ENCODE results near the gene ABCB7.
"Not testable (repeated sequence)": the region's sequence is repeated elsewhere in the genome, so short reads cannot be mapped to it uniquely, and the experiment has no call there.

The ABCB7 gene

GRCh38 chrX:75067931-75068330 lies 88.2 kb downstream of the ABCB7 start:
- DNase-seq (ENCODE audit: low read depth, low spot score) = no peak
- H3K4me3 ChIP-seq (ENCODE audit: low read depth, low read length) = no peak overlapping the region
- POLR2A ChIA-PET = no interaction called here
- TF ChIP-seq, protein P1, sequence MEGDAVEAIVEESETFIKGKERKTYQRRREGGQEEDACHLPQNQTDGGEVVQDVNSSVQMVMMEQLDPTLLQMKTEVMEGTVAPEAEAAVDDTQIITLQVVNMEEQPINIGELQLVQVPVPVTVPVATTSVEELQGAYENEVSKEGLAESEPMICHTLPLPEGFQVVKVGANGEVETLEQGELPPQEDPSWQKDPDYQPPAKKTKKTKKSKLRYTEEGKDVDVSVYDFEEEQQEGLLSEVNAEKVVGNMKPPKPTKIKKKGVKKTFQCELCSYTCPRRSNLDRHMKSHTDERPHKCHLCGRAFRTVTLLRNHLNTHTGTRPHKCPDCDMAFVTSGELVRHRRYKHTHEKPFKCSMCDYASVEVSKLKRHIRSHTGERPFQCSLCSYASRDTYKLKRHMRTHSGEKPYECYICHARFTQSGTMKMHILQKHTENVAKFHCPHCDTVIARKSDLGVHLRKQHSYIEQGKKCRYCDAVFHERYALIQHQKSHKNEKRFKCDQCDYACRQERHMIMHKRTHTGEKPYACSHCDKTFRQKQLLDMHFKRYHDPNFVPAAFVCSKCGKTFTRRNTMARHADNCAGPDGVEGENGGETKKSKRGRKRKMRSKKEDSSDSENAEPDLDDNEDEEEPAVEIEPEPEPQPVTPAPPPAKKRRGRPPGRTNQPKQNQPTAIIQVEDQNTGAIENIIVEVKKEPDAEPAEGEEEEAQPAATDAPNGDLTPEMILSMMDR (IDR thresholded peaks at IDR 0.05; ENCODE audit: insufficient read depth, low read length, missing control alignments) = no peak
- CTCF ChIA-PET = no interaction called here

- ChIA-PET POLR2A (no interaction called here), CTCF (no interaction called here)
- DNase-seq (ENCODE audit: low read depth, low spot score) = no peak
- TF ChIP-seq, protein P1 (IDR thresholded peaks at IDR 0.05; ENCODE audit: insufficient read depth, low read length, missing control alignments) = no peak
- no peak overlapping the region for H3K4me3 ChIP-seq (ENCODE audit: low read depth, low read length)
Observed at GRCh38 chrX:75061701-75062100, 94.4 kb downstream of the ABCB7 start.

GRCh38 chrX:75051047-75051446 lies 105.0 kb downstream of the ABCB7 start:
- DNase-seq (ENCODE audit: low read depth, low spot score) = no peak
- TF ChIP-seq, protein P1 (IDR thresholded peaks at IDR 0.05; ENCODE audit: insufficient read depth, low read length, missing control alignments) = no peak
- POLR2A ChIA-PET = no interaction called here
- no peak overlapping the region for H3K4me3 ChIP-seq (ENCODE audit: low read depth, low read length)
- CTCF ChIA-PET = no interaction called here

GRCh38 chrX:75045369-75045768 lies 110.7 kb downstream of the ABCB7 start:
- H3K4me3 ChIP-seq (ENCODE audit: low read depth, low read length) = no peak overlapping the region
- ChIA-PET POLR2A (no interaction called here), CTCF (no interaction called here)
- TF ChIP-seq, protein P1 (IDR thresholded peaks at IDR 0.05; ENCODE audit: insufficient read depth, low read length, missing control alignments) = no peak
- no peak for DNase-seq (ENCODE audit: low read depth, low spot score)

DNA sequence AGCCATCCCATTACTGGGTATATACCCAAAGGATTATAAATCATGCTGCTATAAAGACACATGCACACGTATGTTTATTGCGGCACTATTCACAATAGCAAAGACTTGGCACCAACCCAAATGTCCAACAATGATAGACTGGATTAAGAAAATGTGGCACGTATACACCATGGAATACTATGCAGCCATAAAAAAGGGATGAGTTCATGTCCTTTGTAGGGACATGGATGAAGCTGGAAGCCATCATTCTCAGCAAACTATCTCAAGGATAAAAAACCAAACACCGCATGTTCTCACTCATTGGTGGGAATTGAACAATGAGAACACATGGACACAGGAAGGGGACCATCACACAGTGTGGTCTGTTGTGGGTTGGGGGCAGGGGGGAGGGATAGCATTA lies 111.9 kb downstream of the ABCB7 start:
- POLR2A ChIA-PET; CTCF ChIA-PET; H3K4me3 ChIP-seq (ENCODE audit: low read depth, low read length); DNase-seq (ENCODE audit: low read depth, low spot score): not testable (repeated sequence)

- ChIA-PET CTCF (no interaction called here), POLR2A (no interaction called here)
- no peak overlapping the region for H3K4me3 ChIP-seq (ENCODE audit: low read depth, low read length)
- TF ChIP-seq, protein P1 (IDR thresholded peaks at IDR 0.05; ENCODE audit: insufficient read depth, low read length, missing control alignments) = peak; percentile 4
- no peak for DNase-seq (ENCODE audit: low read depth, low spot score)
Observed at GRCh38 chrX:75038925-75039324, 117.2 kb downstream of the ABCB7 start.

Measured in AG04449 (cell line).